Lower lobe of right lung (tissue), 2 donors: Measurements from ENCODE around the gene SLC6A13. TPM values are rescaled to one million over a fixed set of nuclear protein-coding genes. Genes with fewer than 3 reads are reported as not detected.

ENCODE experiments used
- ATAC-seq, 2 donors: fragments of 200-7000 bp; cut with Tn5 transposase; one replicate each; pipeline ENCODE4 v1.9.1; 2020 to 2022; ENCODE audit warnings: mild to moderate bottlenecking in 2 of 2, moderate library complexity in 2 of 2
- DNase-seq: peaks from one replicate; pipeline ENCODE4 v3.0.0-alpha.2; 2020
- H3K27ac ChIP-seq: fragments of 200-600 bp; one replicate; pipeline ENCODE4 v1.8.0; 2022
- H3K27me3 ChIP-seq: fragments of 200-600 bp; one replicate; pipeline ENCODE4 v1.8.0; 2022; ENCODE audit warnings: low read depth
- H3K36me3 ChIP-seq: fragments of 200-600 bp; one replicate; pipeline ENCODE4 v1.8.0; 2022; ENCODE audit warnings: mild to moderate bottlenecking
- H3K4me1 ChIP-seq: fragments of 200-600 bp; one replicate; pipeline ENCODE4 v1.8.0; 2022
- H3K4me3 ChIP-seq: fragments of 200-600 bp; one replicate; pipeline ENCODE4 v1.8.0; 2022; ENCODE audit warnings: mild to moderate bottlenecking
- H3K9me3 ChIP-seq: fragments of 200-600 bp; one replicate; pipeline ENCODE4 v1.8.0; 2022
- CTCF ChIP-seq: fragments of 200-600 bp; IDR thresholded peaks from one replicate; pipeline ENCODE4 v1.8.0; 2022; ENCODE audit warnings: antibody characterized with exemption, mild to moderate bottlenecking
- intact Hi-C: fragments of 100-400 bp; cut with DNase I; formaldehyde crosslinking; loops from one replicate; pipeline ENCODE4 v1.11.0; 2022
- total RNA-seq: library from RNA; stranded (reverse); fragmentation: NEBNext Ultra II Directional; extraction: Animal tissue kit (Norgen Biotek cat#: 25700); gene quantifications from one replicate; pipeline ENCODE4 v1.2.1, GENCODE V29; 2021
- donor health status: DM: no; HTN: yes; CAD: no; lungs with severe emphysema.

SLC6A13 gene
- total RNA-seq, 1 donor from 2014 or later: 5.0 TPM

- ATAC-seq (no peak), DNase-seq (no peak)
- no peaks in the 10 kb centered on the region for H3K4me1 ChIP-seq
- H3K9me3 ChIP-seq: no peaks in the 10 kb centered on the region
- H3K36me3 ChIP-seq: no peaks in the 10 kb centered on the region
- no peak overlapping the region for H3K4me3 ChIP-seq
- H3K27ac ChIP-seq: no peak overlapping the region
- TF ChIP-seq CTCF: no peak
- H3K27me3 ChIP-seq: peaks cover 4% of the 10 kb centered on the region
- intact Hi-C loops: no loop called here
Observed at GRCh38 chr12:271161-271560, 8.5 kb upstream of the SLC6A13 start.

- ATAC-seq: no peak
- intact Hi-C loops: no loop called here
- Histone ChIP-seq H3K9me3 (no peaks in the 10 kb centered on the region), H3K27me3 (peaks cover 4% of the 10 kb centered on the region), H3K4me1 (no peaks in the 10 kb centered on the region), H3K36me3 (no peaks in the 10 kb centered on the region), H3K4me3 (no peak overlapping the region), H3K27ac (no peak overlapping the region)
- DNase-seq: no peak
- TF ChIP-seq CTCF: no peak
Observed at GRCh38 chr12:269191-269590, 6.6 kb upstream of the SLC6A13 start.

- peak in 1 of 2 donors; percentile 17 for ATAC-seq
- TF ChIP-seq CTCF: no peak
- Histone ChIP-seq H3K9me3 (no peaks in the 10 kb centered on the region), H3K4me1 (no peaks in the 10 kb centered on the region), H3K27me3 (peaks cover 4% of the 10 kb centered on the region), H3K27ac (no peak overlapping the region), H3K36me3 (no peaks in the 10 kb centered on the region), H3K4me3 (no peak overlapping the region)
- intact Hi-C loops: no loop called here
- no peak for DNase-seq
Observed at GRCh38 chr12:268483-268840, 5.8 kb upstream of the SLC6A13 start.

- Histone ChIP-seq H3K4me1 (no peaks in the 10 kb centered on the region), H3K36me3 (no peaks in the 10 kb centered on the region), H3K4me3 (no peak overlapping the region), H3K27ac (no peak overlapping the region), H3K27me3 (peaks cover 4% of the 10 kb centered on the region), H3K9me3 (no peaks in the 10 kb centered on the region)
- DNase-seq: no peak
- TF ChIP-seq CTCF: no peak
- intact Hi-C loops: no loop called here
- no peak for ATAC-seq
Observed at GRCh38 chr12:267581-268482, 5.2 kb upstream of the SLC6A13 start.

- no peak overlapping the region for H3K27ac ChIP-seq
- H3K27me3 ChIP-seq: peaks cover 4% of the 10 kb centered on the region
- no peak for TF ChIP-seq CTCF
- no peaks in the 10 kb centered on the region for H3K9me3 ChIP-seq
- no peaks in the 10 kb centered on the region for H3K4me1 ChIP-seq
- ATAC-seq: no peak
- no peak overlapping the region for H3K4me3 ChIP-seq
- H3K36me3 ChIP-seq: no peaks in the 10 kb centered on the region
- intact Hi-C loops: no loop called here
- DNase-seq: no peak
Observed at GRCh38 chr12:265096-265495, 2.5 kb upstream of the SLC6A13 start.
